Stomach (tissue), 9 donors: ENCODE measurements around the gene PRRT2. TPM values are rescaled to one million over a fixed set of nuclear protein-coding genes. Genes with fewer than 3 reads are reported as not detected.
"Not testable (repeated sequence)": the region's sequence is repeated elsewhere in the genome, so short reads cannot be mapped to it uniquely, and the experiment has no call there.

Experiments used
- DNase-seq, 2 donors: peaks; one replicate each; pipeline versions ENCODE4 v3.0.0 to v3.0.0-alpha.2; 2013 to 2019
- H3K27ac ChIP-seq, 5 donors: fragments of 200-600 bp in 4 of 5; sonication (generic) in 4 of 5; one replicate each; pipeline ENCODE4 v1.5.1; 2013 to 2019; ENCODE audit warnings: mild to moderate bottlenecking in 1 of 5, moderate library complexity in 1 of 5
- H3K27me3 ChIP-seq, 3 donors: fragments of 200-600 bp; sonication (generic); one replicate each; pipeline ENCODE4 v1.5.1; 2017 to 2019; ENCODE audit warnings: mixed run types in 1 of 3
- H3K36me3 ChIP-seq, 4 donors: fragments of 200-600 bp; sonication (generic); 1 replicate in 3 of 4; 2 replicates in 1 of 4; pipeline ENCODE4 v1.5.1; 2016 to 2019
- H3K4me1 ChIP-seq, 4 donors: fragments of 200-600 bp; sonication (generic); one replicate each; pipeline ENCODE4 v1.5.1; 2016 to 2019
- H3K4me3 ChIP-seq, 4 donors: fragments of 200-600 bp; sonication (generic) in 3 of 4; one replicate each; pipeline ENCODE4 v1.5.1; 2016 to 2019; ENCODE audit warnings: mild to moderate bottlenecking in 1 of 4
- H3K9me3 ChIP-seq, 4 donors: fragments of 200-600 bp; sonication (generic); one replicate each; pipeline ENCODE4 v1.5.1; 2016 to 2019
- CTCF ChIP-seq, 7 experiments: fragments of 450-650 bp in 4 of 7; fragments of 200-600 bp in 3 of 7; sonication (generic) in 3 of 7; IDR thresholded peaks; one replicate each; pipeline ENCODE4 v1.5.1; 2016 to 2019; ENCODE audit warnings: antibody characterized with exemption in 7 of 7, control low read depth in 2 of 7, mild to moderate bottlenecking in 1 of 7
- EP300 ChIP-seq: sonication (generic); formaldehyde crosslinking; IDR thresholded peaks from one replicate; pipeline ENCODE4 v1.6.1; 2017; ENCODE audit warnings: antibody characterized with exemption
- POLR2A ChIP-seq, 4 donors: fragments of 450-650 bp; IDR thresholded peaks; one replicate each; pipeline ENCODE4 v1.6.1; 2016; ENCODE audit warnings: antibody characterized with exemption in 4 of 4, control low read depth in 2 of 4, mild to moderate bottlenecking in 1 of 4, moderate library complexity in 1 of 4
- POLR2AphosphoS5 ChIP-seq, 3 donors: sonication (generic); formaldehyde crosslinking; IDR thresholded peaks; one replicate each; pipeline ENCODE4 v1.6.1; 2016; ENCODE audit warnings: antibody characterized with exemption in 3 of 3
- WGBS, 5 donors: extraction: QIAGEN DNeasy Blood & Tissue Kit in 3 of 5; methylation state at CpG; one replicate each; pipeline versions ENCODE4 v1.1.5 to v1.1.7; 2013 to 2018; 5-methylcytosine and 5-hydroxymethylcytosine counted together
- intact Hi-C: fragments of 100-400 bp; cut with DNase I; formaldehyde crosslinking; loops from one replicate; pipeline ENCODE4 v1.15.1; 2023; ENCODE audit warnings: low total_unique reads
- polyA plus RNA-seq, 3 donors: library from polyadenylated mRNA; stranded (reverse); fragments of 200-250 nt; gene quantifications; one replicate each; pipeline ENCODE4 v1.2.3, GENCODE V29; 2013
- total RNA-seq, 5 donors: library from RNA; depleted of rRNA; stranded (reverse); fragments of >200 nt; gene quantifications; one replicate each; pipeline versions ENCODE4 v1.1.0 to v1.2.3, GENCODE V29; 2014 to 2016
- donor health status: healthy with polysubstance abuse.
- donor health status: Bipolar disorder and iron deficiency.
- donor health status: healthy.

PRRT2 gene
- total and polyA plus RNA-seq, 8 donors, result 0.62 to 17.4 (median 4.0) TPM; not detected in 3

GRCh38 chr16:29790183-29790948 lies 21.6 kb upstream of the PRRT2 start, which contains the start of gene KIF22:
KIF22 (plus strand) TSS chr16:29790751; CDS start chr16:29790760, 9 bp downstream.
- Histone ChIP-seq H3K27ac (peak within 1 kb of the TSS; percentile 86 to 91 (median 90)), H3K9me3 (no peaks in the 10 kb centered on the region), H3K4me1 (peaks cover 4 to 34% (median 25%) of the 10 kb centered on the region in 4 donors), H3K27me3 (no peaks in the 10 kb centered on the region), H3K36me3 (no peaks in the 10 kb centered on the region), H3K4me3 (peak within 1 kb of the TSS; percentile 67 to 92 (median 84))
- TF ChIP-seq CTCF (IDR thresholded peaks at IDR 0.05) (peak in 5 of 7 experiments; percentile 60 to 83 (median 67)), POLR2A (IDR thresholded peaks at IDR 0.05) (no peak), POLR2AphosphoS5 (IDR thresholded peaks at IDR 0.05) (peak; percentile 74 to 97 (median 83))
- DNase-seq, result peak; percentile 100
- intact Hi-C loops, result no loop called here
- 0 to 1% (median 0%) methylated on average over 56 to 67 of the region's 67 CpGs for WGBS, 5 donors

GRCh38 chr16:29790949-29791844 lies 20.8 kb upstream of the PRRT2 start:
- Histone ChIP-seq H3K27ac (peak overlapping the region; percentile 22 to 91 (median 90)), H3K4me3 (peak overlapping the region; percentile 67 to 92 (median 84)), H3K27me3 (no peaks in the 10 kb centered on the region), H3K9me3 (no peaks in the 10 kb centered on the region), H3K4me1 (peaks cover 4 to 31% (median 23%) of the 10 kb centered on the region in 4 donors), H3K36me3 (no peaks in the 10 kb centered on the region)
- WGBS, 5 donors, result 1 to 3% (median 2%) methylated on average over 21 to 31 of the region's 31 CpGs
- no peak for DNase-seq
- TF ChIP-seq POLR2AphosphoS5 (IDR thresholded peaks at IDR 0.05) (no peak), EP300 (no peak), CTCF (IDR thresholded peaks at IDR 0.05) (no peak), POLR2A (IDR thresholded peaks at IDR 0.05) (no peak)
- intact Hi-C loops, result no loop called here

GRCh38 chr16:29791845-29792807 lies 19.9 kb upstream of the PRRT2 start:
- no peak for DNase-seq
- Histone ChIP-seq H3K27me3 (no peaks in the 10 kb centered on the region), H3K9me3 (no peaks in the 10 kb centered on the region), H3K4me1 (peaks cover 4 to 31% (median 23%) of the 10 kb centered on the region in 4 donors), H3K4me3 (peak overlapping the region in 3 of 4 donors; percentile 67 to 92 (median 82)), H3K27ac (no peak overlapping the region), H3K36me3 (peaks cover 0 to 9% (median 6%) of the 10 kb centered on the region in 4 donors)
- 54 to 73% (median 61%) methylated on average over 9 of the region's 9 CpGs for WGBS, 5 donors
- TF ChIP-seq POLR2A (IDR thresholded peaks at IDR 0.05) (no peak), CTCF (IDR thresholded peaks at IDR 0.05) (no peak), EP300 (no peak), POLR2AphosphoS5 (IDR thresholded peaks at IDR 0.05) (no peak)
- intact Hi-C loops, result no loop called here

GRCh38 chr16:29793153-29793552 lies 18.8 kb upstream of the PRRT2 start:
- DNase-seq, intact Hi-C loops, H3K27me3 ChIP-seq, H3K4me3 ChIP-seq, H3K27ac ChIP-seq, H3K9me3 ChIP-seq: not testable (repeated sequence)
- WGBS, 5 donors, result 88 to 92% (median 91%) methylated on average over 18 of the region's 18 CpGs
- H3K36me3 ChIP-seq, result peaks cover under 1 to 19% (median 16%) of the 10 kb centered on the region in 4 donors
- peaks cover 4 to 31% (median 23%) of the 10 kb centered on the region in 4 donors for H3K4me1 ChIP-seq
